CMK (cell line): ENCODE data around the gene NKD2.
"Not testable (repeated sequence)": the region's sequence is repeated elsewhere in the genome, so short reads cannot be mapped to it uniquely, and the experiment has no call there.

Experiments
- DNase-seq: peaks from one replicate; pipeline ENCODE4 v3.0.0-alpha.2; 2010; ENCODE audit warnings: low read depth

The NKD2 gene, protein sequence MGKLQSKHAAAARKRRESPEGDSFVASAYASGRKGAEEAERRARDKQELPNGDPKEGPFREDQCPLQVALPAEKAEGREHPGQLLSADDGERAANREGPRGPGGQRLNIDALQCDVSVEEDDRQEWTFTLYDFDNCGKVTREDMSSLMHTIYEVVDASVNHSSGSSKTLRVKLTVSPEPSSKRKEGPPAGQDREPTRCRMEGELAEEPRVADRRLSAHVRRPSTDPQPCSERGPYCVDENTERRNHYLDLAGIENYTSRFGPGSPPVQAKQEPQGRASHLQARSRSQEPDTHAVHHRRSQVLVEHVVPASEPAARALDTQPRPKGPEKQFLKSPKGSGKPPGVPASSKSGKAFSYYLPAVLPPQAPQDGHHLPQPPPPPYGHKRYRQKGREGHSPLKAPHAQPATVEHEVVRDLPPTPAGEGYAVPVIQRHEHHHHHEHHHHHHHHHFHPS

DNA sequence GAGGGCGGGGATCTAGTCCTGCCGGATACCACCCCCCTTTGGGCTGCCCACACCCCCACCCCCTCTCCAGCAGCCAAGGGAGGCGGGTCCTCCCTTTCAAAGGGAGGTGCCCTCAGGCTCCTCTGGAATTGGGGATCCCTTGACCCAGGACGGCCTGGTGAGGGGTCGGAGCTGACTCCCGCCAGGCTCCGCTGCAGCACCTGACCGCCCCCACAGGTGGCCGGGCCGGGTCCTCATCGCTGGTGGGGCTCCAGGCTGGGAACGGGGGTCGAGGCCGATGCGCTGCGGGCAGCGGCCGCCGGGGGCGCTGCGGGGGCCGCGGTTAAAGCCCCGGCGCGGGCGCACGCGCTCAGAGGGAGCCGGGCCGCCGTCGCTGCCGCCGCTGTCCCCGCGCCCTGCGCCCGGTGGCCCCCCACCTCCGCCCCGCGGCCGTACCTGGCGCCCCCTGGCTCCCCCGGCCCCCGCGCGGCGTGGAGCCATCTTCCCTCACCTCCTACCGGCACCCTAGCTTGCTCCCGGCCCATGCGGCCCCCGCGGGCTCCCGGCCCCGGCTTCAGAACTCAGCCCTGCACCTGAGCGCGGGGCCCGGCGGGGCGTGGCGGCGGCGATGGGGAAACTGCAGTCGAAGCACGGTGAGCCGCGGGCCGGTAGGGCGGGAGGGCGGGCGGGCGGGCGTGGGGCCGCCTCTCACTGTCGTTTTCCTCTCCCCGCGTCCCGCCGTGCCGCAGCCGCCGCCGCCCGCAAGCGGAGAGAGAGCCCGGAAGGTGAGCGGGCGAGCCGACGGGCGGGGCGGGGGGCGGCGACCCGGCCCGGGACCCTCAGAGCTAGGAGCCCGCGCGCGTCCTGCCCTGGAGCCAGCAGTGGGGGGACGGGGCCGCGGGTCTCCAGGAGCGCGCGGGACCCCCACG, at the start of gene NKD2:
Gene NKD2, plus strand, starts transcription at position 352 of the 908 bp plus-strand sequence. Its CDS starts 256 bp downstream, at position 608.
- no peak for DNase-seq

DNA sequence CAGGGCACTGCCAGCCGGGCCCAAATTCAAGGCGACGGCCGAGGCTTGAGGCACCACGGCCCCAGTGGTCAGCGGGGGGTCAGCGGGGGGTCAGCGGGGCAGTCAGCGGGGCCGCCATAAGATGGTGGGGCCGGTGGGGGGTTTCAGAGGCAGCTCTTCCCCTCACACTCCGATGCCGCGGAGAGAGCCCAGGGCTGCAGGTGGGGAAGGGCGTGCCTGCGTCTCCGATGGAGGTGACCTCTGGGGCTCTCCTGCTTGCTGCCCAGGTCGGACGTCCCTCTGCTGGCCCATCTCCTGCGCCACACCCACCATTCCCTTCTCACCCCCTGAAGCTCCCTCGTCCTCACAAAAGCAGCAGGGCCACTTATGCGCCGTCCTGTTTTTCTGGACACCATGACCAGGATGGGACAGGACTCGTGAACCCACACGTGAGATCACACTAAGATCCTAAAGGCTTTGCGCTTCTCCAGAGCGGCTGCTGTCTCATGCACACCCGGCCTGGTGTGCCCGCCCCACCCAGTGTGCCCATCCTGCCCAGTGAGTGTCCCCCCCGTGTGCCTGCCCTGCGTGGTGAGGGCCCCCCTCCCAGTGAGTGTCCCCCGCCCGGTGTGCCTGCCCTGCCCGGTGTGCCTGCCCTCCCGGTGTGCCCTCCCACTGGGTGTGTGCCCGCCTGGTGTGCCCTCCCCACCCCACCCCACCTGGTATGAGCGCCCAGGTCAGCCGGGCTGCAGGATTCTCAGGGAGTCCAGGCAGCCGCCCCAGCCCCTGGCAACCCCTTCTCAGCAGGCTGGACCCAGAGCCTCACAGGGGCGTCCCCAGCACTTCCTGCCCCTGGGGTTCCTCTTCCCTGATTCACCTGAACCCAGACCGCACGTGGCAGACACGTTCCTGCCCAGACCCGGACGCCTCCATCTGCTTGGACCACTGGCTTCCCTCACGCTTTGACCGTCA, 48.7 kb upstream of the NKD2 start:
- no peak for DNase-seq

DNA sequence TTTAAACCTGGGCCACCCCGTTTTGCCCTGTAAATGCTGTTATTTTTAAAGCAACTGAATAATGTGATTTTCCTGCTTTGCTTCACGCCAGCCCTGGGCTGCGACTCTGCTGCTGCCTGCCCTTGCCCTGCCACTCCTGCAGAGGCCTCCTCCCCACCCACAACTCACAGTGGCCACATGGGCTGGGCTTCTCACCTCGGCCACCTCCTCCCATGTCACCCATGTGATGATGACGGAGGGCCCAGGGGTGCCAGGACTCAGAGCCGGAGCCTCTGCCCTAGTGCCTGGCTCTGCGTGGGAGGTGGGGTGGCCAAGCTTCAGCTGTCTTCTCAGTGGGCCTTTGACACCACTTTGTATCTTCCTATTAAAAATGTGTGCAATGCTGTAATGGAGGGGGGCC, 48.1 kb upstream of the NKD2 start:
- DNase-seq = no peak

DNA sequence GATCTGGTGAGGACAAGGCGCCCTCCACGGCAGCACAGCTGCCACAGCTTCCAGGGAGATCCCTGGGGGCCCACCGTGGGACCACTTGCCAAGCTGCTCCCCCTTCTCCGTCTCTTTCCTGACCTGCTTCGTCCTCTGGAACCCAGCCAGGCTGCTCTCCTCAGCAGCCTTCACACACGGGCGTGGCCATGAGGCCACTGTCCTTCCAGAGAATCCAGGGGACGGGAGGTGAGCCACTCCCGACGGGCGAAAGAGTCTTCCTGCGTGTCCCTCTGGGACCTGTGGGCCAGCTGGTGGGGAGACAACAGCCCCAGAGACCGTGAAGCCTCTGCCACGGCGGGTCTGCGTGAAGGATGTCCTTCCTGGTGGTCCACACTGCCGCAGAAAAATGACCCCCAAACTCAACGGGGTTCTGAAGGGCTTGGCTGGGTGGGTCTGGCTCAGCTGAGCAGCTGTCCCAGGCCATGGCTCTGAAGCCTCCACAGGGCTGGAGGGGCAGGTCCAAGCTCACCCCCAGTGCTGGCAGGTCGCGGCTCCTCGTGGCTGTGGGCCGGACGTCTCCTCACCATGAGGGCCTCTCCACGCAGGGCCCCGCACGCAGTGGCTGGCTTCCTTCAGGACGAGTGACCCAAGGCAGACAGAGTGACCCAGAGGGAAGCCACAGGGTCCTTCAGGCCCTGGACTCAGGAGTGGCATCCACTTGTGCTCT, 47.4 kb upstream of the NKD2 start:
- DNase-seq = no peak

DNA sequence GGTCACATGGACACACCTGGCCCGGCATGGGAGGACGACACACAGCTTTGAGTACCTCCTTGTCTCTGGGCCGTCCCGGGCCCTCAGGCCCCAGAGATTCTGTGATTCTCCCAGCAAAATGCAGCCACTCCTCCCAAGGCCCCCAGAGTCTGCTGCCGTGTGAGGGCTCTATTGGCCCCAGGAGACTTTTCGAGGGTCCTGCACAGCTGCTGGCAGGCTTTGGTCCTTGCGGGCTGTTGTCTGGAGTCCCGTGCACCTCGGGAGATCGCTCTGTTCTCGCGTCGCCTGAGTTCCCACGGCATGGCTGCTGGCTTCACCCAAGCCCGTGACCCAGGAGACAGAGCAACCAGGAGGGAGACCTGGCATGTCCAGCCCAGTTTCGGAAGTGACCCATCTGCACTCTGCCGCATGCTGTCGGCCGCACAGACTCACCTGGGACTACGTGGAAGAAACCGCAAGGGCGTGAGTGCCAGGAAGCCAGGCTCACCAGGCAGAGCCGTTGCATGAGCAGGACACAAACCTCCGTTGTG, 46.8 kb upstream of the NKD2 start:
- DNase-seq = no peak

DNA sequence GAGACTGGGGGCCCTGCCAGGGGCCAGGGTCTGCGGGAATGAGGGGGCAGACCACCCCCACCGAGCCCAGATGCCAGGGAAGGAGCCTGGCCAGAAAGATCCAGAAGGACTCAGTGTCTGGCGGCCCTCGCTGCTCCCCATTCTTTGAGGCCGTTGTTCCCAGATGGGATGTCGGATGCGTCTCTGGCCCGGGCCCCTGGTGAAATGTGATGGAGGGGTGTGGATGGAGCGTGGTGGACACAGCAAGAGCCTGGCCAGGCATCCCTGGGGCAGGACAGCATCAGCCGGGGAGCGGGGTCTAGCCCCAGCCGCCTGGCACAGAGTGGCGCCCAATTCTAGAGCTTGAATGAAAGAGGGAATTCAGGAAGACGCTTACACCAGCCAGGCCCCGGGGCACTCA, 46.2 kb upstream of the NKD2 start:
- DNase-seq = no peak

GRCh38 chr5:962801-963200, 45.8 kb upstream of the NKD2 start:
- no peak for DNase-seq

DNA sequence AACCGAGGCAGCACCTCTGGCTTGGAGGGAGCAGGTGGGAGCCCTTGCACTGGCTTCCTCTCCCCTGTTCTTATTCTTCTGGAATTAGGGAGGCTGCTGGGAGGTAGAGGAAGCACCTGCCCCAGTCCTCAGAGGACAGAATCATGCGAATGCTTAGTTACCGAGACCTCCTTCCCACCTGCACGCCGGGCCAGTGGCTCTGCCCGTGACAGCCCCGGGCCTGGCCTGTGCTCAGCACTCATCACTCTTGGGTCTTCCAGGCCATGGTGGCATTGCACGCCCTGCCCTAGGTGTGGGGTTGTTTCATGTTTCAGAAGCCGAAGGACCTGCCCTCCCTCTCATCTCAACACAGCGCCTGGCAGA, 45.3 kb upstream of the NKD2 start:
- no peak for DNase-seq

GRCh38 chr5:963673-964531, 44.7 kb upstream of the NKD2 start:
- peak; percentile 95 for DNase-seq

DNA sequence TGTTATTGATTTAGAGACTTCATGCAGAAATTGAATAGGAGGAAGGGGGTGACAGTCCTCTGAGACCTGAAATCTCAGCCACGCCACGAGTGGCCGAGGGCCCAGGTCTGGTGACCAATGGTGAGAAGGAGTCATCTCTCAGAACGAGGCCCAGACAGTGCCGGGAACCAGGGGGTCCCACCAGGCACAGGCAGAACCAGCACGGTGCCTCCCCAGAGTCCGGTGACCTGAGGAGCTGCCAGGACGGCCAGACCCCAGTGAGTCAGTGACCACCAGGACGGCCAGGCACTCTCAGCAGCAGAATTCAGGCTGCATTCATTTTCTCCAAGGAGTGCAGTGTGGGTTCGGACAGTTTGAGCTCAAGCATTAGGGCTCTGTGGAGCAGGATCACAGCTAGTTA, 43.8 kb upstream of the NKD2 start:
- no peak for DNase-seq

DNA sequence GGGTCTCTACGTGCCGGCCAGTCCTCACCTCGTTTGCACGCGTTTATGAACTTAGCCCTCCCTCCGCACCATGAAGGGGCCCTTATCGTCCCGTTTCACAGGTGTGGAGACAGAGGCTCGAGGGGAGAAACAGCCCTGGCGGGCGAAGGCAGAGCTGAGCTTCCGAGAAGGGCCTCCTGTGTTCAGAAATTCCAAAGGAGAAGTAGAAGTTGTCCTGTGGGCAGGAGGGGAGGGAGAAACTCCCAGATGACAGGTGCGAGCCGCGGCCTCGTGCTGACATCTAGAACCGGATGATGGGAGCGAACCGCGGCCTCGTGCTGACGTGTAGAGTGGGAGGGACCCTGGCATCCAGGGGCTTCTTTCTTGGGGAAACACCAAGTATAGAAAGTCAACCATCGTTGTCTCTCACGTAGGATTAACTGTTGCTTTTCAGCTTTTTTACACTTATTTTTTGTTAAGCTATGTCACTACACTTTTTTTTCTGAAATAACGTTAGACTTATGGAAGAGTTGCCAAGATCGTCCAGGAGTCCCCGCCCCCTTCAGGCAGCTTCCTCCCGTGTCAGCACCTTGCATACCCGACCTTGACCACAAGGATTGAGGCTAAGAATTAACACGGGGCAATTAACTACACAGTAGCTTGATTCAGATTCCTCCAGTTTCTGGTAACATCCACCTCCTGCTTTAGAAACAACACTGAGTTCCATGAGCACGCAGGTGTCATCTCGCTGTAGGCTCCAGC, 42.8 kb upstream of the NKD2 start:
- no peak for DNase-seq

DNA sequence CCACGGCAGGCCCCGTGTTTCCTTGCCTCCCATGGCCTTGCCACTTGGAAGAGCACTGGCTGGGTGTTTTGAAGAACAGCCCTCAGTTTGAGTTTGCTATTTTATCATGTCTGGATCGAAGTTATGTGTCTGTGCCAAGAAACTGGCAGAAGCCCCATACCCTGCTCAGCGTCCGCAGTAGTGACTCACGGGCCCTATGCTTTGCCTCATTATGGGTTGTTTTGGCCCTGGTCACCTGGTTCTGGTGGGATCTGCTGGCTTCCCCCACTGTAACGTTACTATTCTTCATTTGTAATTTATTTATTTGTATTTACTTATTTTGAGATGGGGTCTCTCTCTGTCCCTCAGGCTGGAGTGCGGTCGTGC, 42.3 kb upstream of the NKD2 start:
- no peak for DNase-seq

DNA sequence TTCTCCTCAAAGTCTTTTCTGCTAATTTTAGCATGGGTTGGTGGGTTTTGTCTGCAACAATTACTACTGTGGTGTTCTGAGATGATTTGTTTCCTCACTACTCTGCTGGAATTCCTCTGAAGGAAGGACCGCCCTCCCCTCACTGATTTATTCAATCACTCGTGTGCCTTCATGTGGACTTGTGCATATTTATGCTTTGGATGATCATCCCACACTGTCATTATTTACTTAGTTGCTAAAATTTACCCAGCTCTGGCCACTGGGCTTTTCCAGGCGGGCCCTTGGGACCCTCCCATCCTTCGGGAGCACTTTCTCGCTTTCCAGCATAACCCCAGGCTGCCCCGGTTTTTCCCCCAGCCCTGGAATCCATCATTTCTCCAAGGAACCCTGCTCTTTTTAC, 41.7 kb upstream of the NKD2 start:
- no peak for DNase-seq

- no peak for DNase-seq
Measured at GRCh38 chr5:968881-969280, 39.7 kb upstream of the NKD2 start.

- DNase-seq = no peak
Measured at GRCh38 chr5:969408-969839, 39.2 kb upstream of the NKD2 start.

DNA sequence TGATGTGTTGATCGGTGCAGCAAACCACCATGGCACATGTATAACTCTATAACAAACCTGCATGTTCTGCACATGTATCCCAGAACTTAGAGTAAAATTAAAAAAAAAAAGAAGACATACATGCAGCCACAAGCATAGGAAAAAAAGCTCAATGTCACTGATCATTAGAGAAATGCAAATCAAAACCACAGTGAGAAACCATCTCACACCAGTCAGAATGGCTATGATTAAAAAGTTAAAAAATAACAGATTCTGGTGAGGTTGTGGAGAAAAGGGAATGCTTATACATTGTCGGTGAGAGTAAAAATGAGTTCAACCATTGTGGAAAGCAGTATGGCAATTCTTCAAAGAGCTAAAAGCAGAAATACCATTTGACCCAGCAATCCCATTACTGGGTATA, 36.0 kb upstream of the NKD2 start:
- DNase-seq = not testable (repeated sequence)

- DNase-seq = no peak
Measured at GRCh38 chr5:976849-977751, 31.5 kb upstream of the NKD2 start.

GRCh38 chr5:978054-978453, 30.5 kb upstream of the NKD2 start:
- DNase-seq = no peak
